B cell (primary cell): ENCODE measurements around the gene KCND1. TPM values are rescaled to one million over a fixed set of nuclear protein-coding genes. Genes with fewer than 3 reads are reported as not detected.

ENCODE experiments used
- ATAC-seq: fragments of 200-7000 bp; cut with Tn5 transposase; one replicate; pipeline ENCODE4 v1.10.0; 2021; ENCODE audit warnings: low read depth, mild to moderate bottlenecking, moderate number of reproducible peaks, moderate library complexity
- CTCF ChIA-PET: fragments of 350-600 bp; sonication (Branson Sonifier 250); formaldehyde crosslinking; loops from one replicate; lab custom pipeline; 2021; ENCODE audit warnings: antibody characterized with exemption, inconsistent platforms; lab: Charles Lee
- POLR2A ChIA-PET: fragments of 350-600 bp; sonication (Branson Sonifier 250); formaldehyde crosslinking; loops from one replicate; lab custom pipeline; 2021; ENCODE audit warnings: antibody characterized with exemption; lab: Charles Lee
- DNase-seq: peaks from one replicate; pipeline ENCODE4 v3.0.0; 2013
- H2AFZ ChIP-seq: 2 replicates; pipeline ENCODE4 v1.6.1; 2012; ENCODE audit warnings: mild to moderate bottlenecking, low read depth, low read length; ENCODE audit not compliant: insufficient read depth, poor library complexity, severe bottlenecking
- H3K27ac ChIP-seq, 2 donors: 1 replicate in 1 of 2; 2 replicates in 1 of 2; pipeline ENCODE4 v1.5.1; 2012 to 2013; ENCODE audit warnings: low read length in 2 of 2, mild to moderate bottlenecking in 2 of 2, moderate library complexity in 1 of 2
- H3K27me3 ChIP-seq, 4 experiments: fragments of 200-600 bp in 1 of 4; sonication (generic) in 1 of 4; replicated peaks in 1 of 4; 1 replicate in 2 of 4; 2 replicates in 2 of 4; pipeline versions ENCODE4 v1.6.1 to v1.7.0; 2013 to 2016; ENCODE audit warnings: low read length in 3 of 4, mild to moderate bottlenecking in 2 of 4, mixed read lengths in 1 of 4, moderate library complexity in 1 of 4; ENCODE audit not compliant: insufficient read depth in 4 of 4, control insufficient read depth in 3 of 4; ENCODE audit errors: control extremely low read depth in 1 of 4
- H3K36me3 ChIP-seq, 2 experiments: replicated peaks in 1 of 2; 1 replicate in 1 of 2; 2 replicates in 1 of 2; pipeline versions ENCODE4 v1.6.1 to v1.7.1; 2013; ENCODE audit warnings: low read length in 1 of 2; ENCODE audit not compliant: insufficient read depth in 2 of 2, control insufficient read depth in 1 of 2; ENCODE audit errors: control extremely low read depth in 1 of 2, extremely low read depth in 1 of 2
- H3K4me1 ChIP-seq, 2 donors: fragments of 200-600 bp in 1 of 2; sonication (generic) in 1 of 2; 1 replicate in 1 of 2; 2 replicates in 1 of 2; pipeline versions ENCODE4 v1.5.1 to v1.6.1; 2013 to 2017; ENCODE audit warnings: low read length in 2 of 2; ENCODE audit not compliant: control insufficient read depth in 2 of 2, insufficient read depth in 2 of 2
- H3K4me2 ChIP-seq: replicated peaks from 2 replicates; pipeline ENCODE3; 2012; ENCODE audit warnings: mild to moderate bottlenecking, low read depth, low read length; ENCODE audit not compliant: poor library complexity, severe bottlenecking
- H3K4me3 ChIP-seq, 5 experiments: fragments of 200-600 bp in 1 of 5; sonication (generic) in 1 of 5; 1 replicate in 3 of 5; 2 replicates in 2 of 5; pipeline versions ENCODE4 v1.5.1 to v1.7.0; 2011 to 2016; ENCODE audit warnings: low read length in 4 of 5, mild to moderate bottlenecking in 4 of 5, low read depth in 2 of 5, control low read depth in 1 of 5, moderate library complexity in 1 of 5; ENCODE audit not compliant: insufficient read depth in 1 of 5; ENCODE audit errors: control extremely low read depth in 1 of 5, extremely low read depth in 1 of 5
- H3K79me2 ChIP-seq: fragments of 200-600 bp; sonication (generic); one replicate; pipeline ENCODE4 v1.6.0; 2016; ENCODE audit warnings: low read length; ENCODE audit not compliant: control insufficient read depth, insufficient read depth
- H3K9ac ChIP-seq: fragments of 200-600 bp; sonication (generic); 2 replicates; pipeline ENCODE4 v1.6.1; 2017; ENCODE audit warnings: mild to moderate bottlenecking, low read length, moderate library complexity
- H3K9me3 ChIP-seq, 3 donors: one replicate each; pipeline versions ENCODE4 v1.6.1 to v1.7.1; 2013; ENCODE audit warnings: low read length in 2 of 3; ENCODE audit not compliant: control insufficient read depth in 2 of 3, insufficient read depth in 1 of 3; ENCODE audit errors: control extremely low read depth in 1 of 3
- H4K20me1 ChIP-seq: 2 replicates; pipeline ENCODE4 v1.6.0; 2012; ENCODE audit warnings: mild to moderate bottlenecking, low read length; ENCODE audit not compliant: insufficient read depth, control insufficient read depth, poor library complexity, severe bottlenecking
- H3K27ac Mint-ChIP-seq: one replicate; pipeline ENCODE4 v1.8.0; 2021; ENCODE audit warnings: mixed read lengths
- H3K27me3 Mint-ChIP-seq: one replicate; pipeline ENCODE4 v1.8.0; 2021; ENCODE audit warnings: mixed read lengths
- H3K4me1 Mint-ChIP-seq: one replicate; pipeline ENCODE4 v1.8.0; 2021; ENCODE audit warnings: mixed read lengths
- H3K4me3 Mint-ChIP-seq: one replicate; pipeline ENCODE4 v1.8.0; 2021; ENCODE audit warnings: mixed read lengths
- H3K9me3 Mint-ChIP-seq: one replicate; pipeline ENCODE4 v1.8.0; 2022; ENCODE audit warnings: mixed read lengths; ENCODE audit not compliant: insufficient read depth
- EZH2 ChIP-seq: IDR thresholded peaks from 2 replicates; pipeline ENCODE4 v1.6.1; 2012; ENCODE audit warnings: borderline replicate concordance, low read depth, mild to moderate bottlenecking, moderate library complexity, low read length; ENCODE audit not compliant: insufficient read depth, poor library complexity, severe bottlenecking
- WGBS: methylation state at CpG from one replicate; pipeline ENCODE4 v1.1.5; 2013; ENCODE audit warnings: missing lambda C conversion rate; ENCODE audit not compliant: insufficient coverage; 5-methylcytosine and 5-hydroxymethylcytosine counted together
- intact Hi-C: fragments of 100-400 bp; cut with micrococcal nuclease; formaldehyde crosslinking; loops from one replicate; pipeline ENCODE4 v1.10.0; 2022
- polyA plus RNA-seq: library from polyadenylated mRNA; depleted of rRNA; stranded (reverse); fragments of >200 nt; gene quantifications from 2 replicates; pipeline ENCODE4 v1.2.3, GENCODE V29; 2012
- total RNA-seq, 2 donors: library from RNA; stranded (reverse); fragments of 120-200 nt in 1 of 2; gene quantifications; 1 replicate in 1 of 2; 2 replicates in 1 of 2; pipeline versions ENCODE4 v1.2.3 to v1.2.4, GENCODE V29; 2013 to 2022
- TF ChIP-seq, protein P1 (sequence below): fragments of 200-600 bp; IDR thresholded peaks from one replicate; pipeline ENCODE4 v1.8.0; 2022; ENCODE audit warnings: antibody characterized with exemption, mild to moderate bottlenecking

Gene KCND1
- total and polyA plus RNA-seq, 2 donors (not counting 1 experiment from before 2014, with no cell fraction given), result 2.2 to 2.3 TPM

DNA sequence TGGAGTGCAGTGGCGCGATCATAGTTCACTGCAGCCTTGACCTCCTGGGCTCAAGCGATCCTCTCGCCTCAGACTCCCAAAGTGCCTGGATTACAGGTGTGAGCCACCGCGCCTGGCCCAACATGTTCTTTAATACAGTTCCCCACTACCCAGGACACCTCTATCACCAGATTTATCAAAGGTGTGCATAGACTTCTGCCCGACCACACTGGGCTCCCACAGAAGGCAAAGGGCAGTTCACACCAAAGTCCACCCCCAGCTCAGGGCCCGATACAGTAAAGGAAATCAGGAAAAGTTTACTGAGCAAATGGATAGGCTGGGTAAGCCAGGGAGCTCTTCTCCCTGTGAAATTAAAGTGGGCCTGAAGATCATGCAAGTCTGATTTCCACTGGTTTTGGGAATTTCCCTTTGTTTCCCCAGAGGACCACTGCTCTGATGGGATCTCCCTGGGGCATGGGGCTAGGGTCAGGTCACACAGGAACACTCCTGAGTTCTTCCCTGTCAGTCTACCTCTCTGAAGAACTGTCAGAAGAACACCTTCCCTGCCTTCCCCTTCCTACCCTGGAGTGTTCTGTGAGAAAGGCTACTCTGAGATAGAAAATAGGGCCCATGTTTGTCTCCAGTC lies 35.1 kb downstream of the KCND1 start:
- Histone ChIP-seq H3K27me3 (no peaks in the 10 kb centered on the region), H4K20me1 (no peaks in the 10 kb centered on the region), H3K4me1 (peaks cover 85 to 89% of the 10 kb centered on the region in 2 donors), H3K4me2 (peak overlapping the region; percentile 77), H3K9me3 (no peaks in the 10 kb centered on the region), H3K4me3 (peak overlapping the region in 3 of 5 experiments; percentile 34 to 57 (median 37)), H3K79me2 (peaks cover 30% of the 10 kb centered on the region), H3K9ac (peak overlapping the region; percentile 69), H3K27ac (peak overlapping the region; percentile 99), H3K36me3 (peaks cover 0 to 21% of the 10 kb centered on the region in 2 experiments), H2AFZ (no peak overlapping the region)
- TF ChIP-seq, protein P1, sequence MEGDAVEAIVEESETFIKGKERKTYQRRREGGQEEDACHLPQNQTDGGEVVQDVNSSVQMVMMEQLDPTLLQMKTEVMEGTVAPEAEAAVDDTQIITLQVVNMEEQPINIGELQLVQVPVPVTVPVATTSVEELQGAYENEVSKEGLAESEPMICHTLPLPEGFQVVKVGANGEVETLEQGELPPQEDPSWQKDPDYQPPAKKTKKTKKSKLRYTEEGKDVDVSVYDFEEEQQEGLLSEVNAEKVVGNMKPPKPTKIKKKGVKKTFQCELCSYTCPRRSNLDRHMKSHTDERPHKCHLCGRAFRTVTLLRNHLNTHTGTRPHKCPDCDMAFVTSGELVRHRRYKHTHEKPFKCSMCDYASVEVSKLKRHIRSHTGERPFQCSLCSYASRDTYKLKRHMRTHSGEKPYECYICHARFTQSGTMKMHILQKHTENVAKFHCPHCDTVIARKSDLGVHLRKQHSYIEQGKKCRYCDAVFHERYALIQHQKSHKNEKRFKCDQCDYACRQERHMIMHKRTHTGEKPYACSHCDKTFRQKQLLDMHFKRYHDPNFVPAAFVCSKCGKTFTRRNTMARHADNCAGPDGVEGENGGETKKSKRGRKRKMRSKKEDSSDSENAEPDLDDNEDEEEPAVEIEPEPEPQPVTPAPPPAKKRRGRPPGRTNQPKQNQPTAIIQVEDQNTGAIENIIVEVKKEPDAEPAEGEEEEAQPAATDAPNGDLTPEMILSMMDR, result no peak
- no peak for TF ChIP-seq EZH2
- CTCF ChIA-PET, result interaction anchor here (1.2 to 3.7 kb wide), 9 partner anchors 9 to 288 kb away, joined by 5 to 30 read pairs (median 9); partner anchors contain the start of genes PIM2, PQBP1, SLC35A2 and TIMM17B
- ATAC-seq, result peak; percentile 0
- 96% methylated on average over 6 of the region's 8 CpGs for WGBS
- no peaks in the 10 kb centered on the region for H3K9me3 Mint-ChIP-seq
- H3K27me3 Mint-ChIP-seq, result no peaks in the 10 kb centered on the region
- H3K4me1 Mint-ChIP-seq, result peaks cover 75% of the 10 kb centered on the region
- POLR2A ChIA-PET, result interaction anchor here (0.6 to 5.6 kb wide), 9 partner anchors 9 to 397 kb away, joined by 3 to 101 read pairs (median 7); partner anchors contain the start of genes GRIPAP1, PIM2, PQBP1 and SLC35A2
- intact Hi-C loops, result loop anchor here (1.0 to 10.0 kb wide), 9 partner anchors 19 to 362 kb away; partner anchors contain the start of genes HDAC6, RBM3, TFE3 and WDR13
- H3K27ac Mint-ChIP-seq, result peak overlapping the region; percentile 99
- peak overlapping the region; percentile 84 for H3K4me3 Mint-ChIP-seq
- DNase-seq, result no peak

DNA sequence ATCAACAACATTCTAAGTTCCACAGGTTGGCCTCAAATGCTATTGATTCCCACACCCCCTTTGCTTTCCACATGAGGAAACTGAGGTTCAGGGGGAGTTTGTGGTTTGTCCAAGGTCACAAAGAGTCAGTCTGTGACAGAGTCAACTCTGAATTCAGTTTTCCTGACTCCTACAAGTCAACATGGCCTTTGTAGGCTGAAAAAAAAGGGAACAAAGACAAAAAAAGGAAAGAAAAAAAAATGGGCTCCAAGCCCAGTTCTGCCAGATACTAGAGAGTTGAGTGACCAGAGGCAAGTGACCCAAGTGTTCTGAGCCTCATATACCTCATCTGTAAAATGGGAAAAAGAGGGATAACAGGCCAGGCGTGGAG lies 36.4 kb downstream of the KCND1 start:
- peaks cover 73 to 77% of the 10 kb centered on the region in 2 donors for H3K4me1 ChIP-seq
- CTCF ChIA-PET, result no interaction called here
- Mint-ChIP-seq H3K27ac (peak overlapping the region; percentile 99), H3K4me3 (no peak overlapping the region), H3K9me3 (no peaks in the 10 kb centered on the region), H3K4me1 (peaks cover 69% of the 10 kb centered on the region), H3K27me3 (no peaks in the 10 kb centered on the region)
- no CpG with 5 or more reads among the region's 1 CpG for WGBS
- no peak overlapping the region for H3K9ac ChIP-seq
- H3K79me2 ChIP-seq, result peaks cover 25% of the 10 kb centered on the region
- no peak for DNase-seq
- H3K9me3 ChIP-seq, result no peaks in the 10 kb centered on the region
- no peak for TF ChIP-seq EZH2
- TF ChIP-seq, protein P1, result no peak
- POLR2A ChIA-PET, result no interaction called here
- H3K36me3 ChIP-seq, result peaks cover 0 to 22% of the 10 kb centered on the region in 2 experiments
- intact Hi-C loops, result loop anchor here (5.0 to 10.0 kb wide), 3 partner anchors 133 to 338 kb away; partner anchors contain the start of genes HDAC6 and WDR13
- peak overlapping the region; percentile 51 to 77 for H3K27ac ChIP-seq
- H3K27me3 ChIP-seq, result no peaks in the 10 kb centered on the region
- H2AFZ ChIP-seq, result no peak overlapping the region
- ATAC-seq, result no peak
- no peaks in the 10 kb centered on the region for H4K20me1 ChIP-seq
- no peak overlapping the region for H3K4me3 ChIP-seq
- peak overlapping the region; percentile 54 for H3K4me2 ChIP-seq
